ENCODE measurements around the gene TMEM266.
"Not testable (repeated sequence)": the region's sequence is repeated elsewhere in the genome, so short reads cannot be mapped to it uniquely, and the experiment has no call there.

Gene TMEM266

GRCh38 chr15:76059320-76060117 is at the start of gene TMEM266:
TSS of gene TMEM266 (plus strand) at chr15:76059985. CDS start at chr15:76134264, 74,279 bp downstream.
- no peak for DNase-seq

- no peak for DNase-seq
Observed at GRCh38 chr15:76010613-76011012, 49.2 kb upstream of the TMEM266 start.

GRCh38 chr15:76011627-76012551 is 47.9 kb upstream of the TMEM266 start, which contains the start of gene NRG4:
TSS of gene NRG4 (minus strand) at chr15:76012424. CDS start at chr15:76011230, 1,194 bp downstream.
- DNase-seq = no peak

- DNase-seq = not testable (repeated sequence)
Observed at GRCh38 chr15:76013470-76013869, 46.3 kb upstream of the TMEM266 start.

GRCh38 chr15:76024021-76024768 is 35.6 kb upstream of the TMEM266 start:
- no peak for DNase-seq

- no peak for DNase-seq
Observed at GRCh38 chr15:76032046-76032445, 27.7 kb upstream of the TMEM266 start.

GRCh38 chr15:76033438-76033837 is 26.3 kb upstream of the TMEM266 start:
- DNase-seq = no peak

- no peak for DNase-seq
Observed at GRCh38 chr15:76034111-76034510, 25.7 kb upstream of the TMEM266 start.

GRCh38 chr15:76035593-76035992 is 24.2 kb upstream of the TMEM266 start:
- no peak for DNase-seq

- DNase-seq = no peak
Observed at GRCh38 chr15:76038512-76038911, 21.3 kb upstream of the TMEM266 start.

GRCh38 chr15:76054201-76054600 is 5.6 kb upstream of the TMEM266 start:
- not testable (repeated sequence) for DNase-seq

GRCh38 chr15:76056931-76057330 is 2.9 kb upstream of the TMEM266 start:
- DNase-seq = no peak

GRCh38 chr15:76057332-76058000 is 2.3 kb upstream of the TMEM266 start:
- no peak for DNase-seq

- no peak for DNase-seq
Observed at GRCh38 chr15:76058714-76059319, 968 bp upstream of the TMEM266 start.

GRCh38 chr15:76060118-76060989 is 569 bp downstream of the TMEM266 start:
- peak in 1 of 4 experiments; percentile 15 for DNase-seq

GRCh38 chr15:76061700-76062099 is 1.9 kb downstream of the TMEM266 start:
- no peak for DNase-seq

GRCh38 chr15:76062286-76062685 is 2.5 kb downstream of the TMEM266 start:
- no peak for DNase-seq

- DNase-seq = no peak
Observed at GRCh38 chr15:76064375-76064774, 4.6 kb downstream of the TMEM266 start.

GRCh38 chr15:76065245-76065644 is 5.5 kb downstream of the TMEM266 start:
- DNase-seq = no peak

- DNase-seq = no peak
Observed at GRCh38 chr15:76065793-76066192, 6.0 kb downstream of the TMEM266 start.

- DNase-seq = no peak
Observed at GRCh38 chr15:76070192-76070591, 10.4 kb downstream of the TMEM266 start.
